GM12801 (cell line): ENCODE data around the gene AGAP1.

ENCODE experiments used
- CTCF ChIP-seq: IDR thresholded peaks from one replicate; pipeline ENCODE4 v1.5.1; 2011; ENCODE audit warnings: control low read depth; ENCODE audit not compliant: insufficient read length; ENCODE audit errors: extremely low read depth

The AGAP1 gene

DNA sequence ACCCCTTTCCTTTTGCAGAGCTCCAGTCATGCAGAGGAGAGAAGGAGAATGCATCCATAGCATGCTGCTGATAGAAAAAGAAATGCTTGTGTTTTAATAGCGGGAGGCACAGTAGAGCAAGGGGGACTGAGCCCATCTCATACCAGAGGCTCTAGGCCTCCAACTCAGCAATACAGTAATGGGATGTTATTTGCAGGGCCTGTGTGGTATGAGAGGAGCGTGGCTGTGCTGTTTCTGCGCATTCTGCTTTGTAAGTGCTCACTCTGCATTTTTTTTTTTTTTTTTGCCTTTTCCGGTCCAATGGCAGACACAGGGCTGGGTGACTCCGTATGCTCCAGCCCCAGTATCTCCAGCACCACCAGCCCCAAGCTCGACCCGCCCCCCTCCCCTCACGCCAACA, 474.3 kb downstream of the AGAP1 start:
- TF ChIP-seq CTCF = no peak

- TF ChIP-seq CTCF = no peak
Observed at GRCh38 chr2:235968616-235969324, 474.9 kb downstream of the AGAP1 start.

- TF ChIP-seq CTCF = no peak
Observed at GRCh38 chr2:235970204-235971040, 476.6 kb downstream of the AGAP1 start.

DNA sequence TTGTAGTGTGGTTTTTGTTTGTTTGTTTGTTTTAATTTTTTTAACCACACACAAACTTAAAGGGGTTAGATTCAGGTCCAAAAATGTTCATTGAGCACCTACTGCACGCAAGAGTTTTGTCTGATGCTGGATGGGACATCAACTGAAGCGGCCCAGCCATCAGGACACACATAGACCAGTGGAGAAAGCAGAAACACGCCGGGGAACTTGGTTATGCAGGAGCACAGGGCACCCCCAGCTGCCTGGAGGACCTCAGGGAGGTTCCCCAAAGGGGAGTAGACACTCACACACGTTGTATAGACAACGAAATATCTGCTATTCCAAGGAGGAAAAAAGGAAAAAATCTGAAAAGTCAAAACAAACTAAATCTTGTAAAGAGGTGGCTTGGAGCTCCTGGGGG, 482.7 kb downstream of the AGAP1 start:
- no peak for TF ChIP-seq CTCF

DNA sequence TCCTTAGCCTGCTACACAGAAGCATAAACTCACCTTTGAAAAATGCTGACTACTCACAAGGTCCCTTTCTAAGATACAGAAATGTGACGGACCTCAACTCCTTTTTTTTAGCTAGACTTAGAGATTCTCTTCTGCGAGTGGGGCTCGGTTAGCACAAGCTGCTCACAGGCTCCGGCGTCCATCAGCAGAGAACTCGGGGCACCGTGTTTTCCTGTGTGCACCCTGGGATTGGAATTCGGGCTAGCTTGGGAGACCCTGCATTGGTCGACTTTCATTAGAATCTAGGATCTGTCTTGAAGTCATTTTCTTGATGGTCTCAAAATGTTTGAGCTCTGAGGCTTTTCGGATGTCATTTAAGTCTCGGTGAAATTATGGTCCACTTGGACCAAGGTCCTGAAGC, 483.1 kb downstream of the AGAP1 start:
- TF ChIP-seq CTCF = no peak

DNA sequence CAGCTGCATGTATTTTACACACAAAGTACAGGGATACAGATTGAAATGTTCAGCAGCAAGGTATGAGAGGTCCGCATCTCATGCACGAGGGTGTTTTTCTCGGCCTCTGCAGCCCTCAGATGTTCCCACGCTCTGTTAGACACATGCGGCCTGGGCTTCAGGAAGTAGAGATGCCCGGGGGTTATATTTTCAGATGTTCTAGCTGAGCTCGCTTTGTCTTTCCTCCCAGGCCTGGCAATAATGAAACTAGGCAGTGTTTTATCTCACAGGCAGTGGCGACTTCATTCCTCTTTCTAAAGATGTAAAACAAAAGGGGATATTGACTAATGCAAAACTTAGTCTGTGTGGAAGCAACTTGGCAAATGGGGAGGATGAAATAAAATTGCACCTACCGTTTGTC, 483.6 kb downstream of the AGAP1 start:
- no peak for TF ChIP-seq CTCF

DNA sequence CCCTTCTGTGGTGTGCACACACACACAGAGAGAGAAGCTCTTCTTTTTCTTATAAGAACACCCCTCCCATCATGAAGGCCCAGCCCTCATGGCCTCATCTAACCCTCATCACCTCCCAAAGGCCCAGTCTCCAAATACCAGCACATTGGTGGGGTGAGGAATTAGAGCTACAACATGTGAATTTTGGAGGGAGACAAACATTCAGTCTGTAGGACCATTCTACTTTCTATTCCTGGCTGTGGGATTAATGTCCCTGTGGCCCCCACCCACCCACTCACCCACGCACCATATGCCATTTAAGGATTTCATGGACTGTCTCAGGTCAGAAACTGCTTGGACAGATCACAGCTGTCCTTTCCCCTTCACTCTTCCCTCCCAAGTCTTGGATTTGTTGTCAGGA, 484.2 kb downstream of the AGAP1 start:
- TF ChIP-seq CTCF = no peak
